GM19240 (cell line): ENCODE results near the gene ZC3H12A.
"Not testable (repeated sequence)": the region's sequence is repeated elsewhere in the genome, so short reads cannot be mapped to it uniquely, and the experiment has no call there.

ENCODE experiments used
- DNase-seq: peaks from one replicate; pipeline ENCODE4 v3.0.0; 2011; ENCODE audit warnings: low spot score; ENCODE audit not compliant: insufficient read length

The ZC3H12A gene

GRCh38 chr1:37501661-37502060, 27.3 kb downstream of the ZC3H12A start:
- DNase-seq = no peak

GRCh38 chr1:37502104-37502503, 27.7 kb downstream of the ZC3H12A start:
- no peak for DNase-seq

- DNase-seq = not testable (repeated sequence)
Measured at GRCh38 chr1:37502791-37503190, 28.4 kb downstream of the ZC3H12A start.

- DNase-seq = no peak
Measured at GRCh38 chr1:37506740-37507139, 32.4 kb downstream of the ZC3H12A start.

- DNase-seq = no peak
Measured at GRCh38 chr1:37509181-37509580, 34.8 kb downstream of the ZC3H12A start.

- DNase-seq = peak; percentile 31
Measured at GRCh38 chr1:37513795-37514349, 39.5 kb downstream of the ZC3H12A start.

- peak; percentile 94 for DNase-seq
Measured at GRCh38 chr1:37514350-37515184, 40.2 kb downstream of the ZC3H12A start, which contains the start of gene MEAF6. TSS of gene MEAF6 (minus strand) at chr1:37514766. CDS start at chr1:37514746, 20 bp downstream.

- DNase-seq = no peak
Measured at GRCh38 chr1:37515185-37516034, 41.0 kb downstream of the ZC3H12A start.

- no peak for DNase-seq
Measured at GRCh38 chr1:37517569-37517968, 43.2 kb downstream of the ZC3H12A start.

- DNase-seq = not testable (repeated sequence)
Measured at GRCh38 chr1:37518241-37518640, 43.9 kb downstream of the ZC3H12A start.

- not testable (repeated sequence) for DNase-seq
Measured at GRCh38 chr1:37518929-37519328, 44.5 kb downstream of the ZC3H12A start.

GRCh38 chr1:37519613-37520012, 45.2 kb downstream of the ZC3H12A start:
- DNase-seq = no peak

GRCh38 chr1:37529888-37530287, 55.5 kb downstream of the ZC3H12A start:
- DNase-seq = not testable (repeated sequence)

- not testable (repeated sequence) for DNase-seq
Measured at GRCh38 chr1:37532418-37533156, 58.2 kb downstream of the ZC3H12A start.

- DNase-seq = no peak
Measured at GRCh38 chr1:37533317-37534093, 59.1 kb downstream of the ZC3H12A start.
